Stimulated activated CD4-positive, alpha-beta T cell treated with anti-CD3 and anti-CD28 coated beads, TNF-alpha, amount 100 ng/mL, for 4 hours (primary cell): Measurements from ENCODE around the gene MAOA.

Experiments
- DNase-seq, 3 experiments: peaks; one replicate each; pipeline ENCODE4 v3.0.0-alpha.2; 2020; ENCODE audit warnings: low read depth in 3 of 3

MAOA gene

DNA sequence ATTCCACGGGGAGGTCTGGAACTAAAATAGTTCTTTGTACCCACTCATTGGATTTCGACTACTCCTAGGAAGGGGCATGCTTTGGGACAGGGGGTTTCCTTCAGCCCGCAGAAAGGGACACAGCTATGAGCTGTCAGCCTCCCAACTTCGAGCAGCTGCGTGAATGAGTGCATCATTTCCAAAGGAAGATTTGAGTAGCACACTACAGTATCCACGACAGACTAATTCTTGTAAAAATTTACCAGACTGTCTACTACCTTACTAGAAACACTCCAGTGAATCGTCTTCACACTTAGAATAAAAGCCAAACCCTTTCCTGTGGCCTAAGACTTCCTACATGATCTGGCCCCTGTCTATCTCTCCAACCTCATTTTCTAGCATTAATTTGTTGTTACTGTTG lies 101.9 kb downstream of the MAOA start:
- DNase-seq = no peak

DNA sequence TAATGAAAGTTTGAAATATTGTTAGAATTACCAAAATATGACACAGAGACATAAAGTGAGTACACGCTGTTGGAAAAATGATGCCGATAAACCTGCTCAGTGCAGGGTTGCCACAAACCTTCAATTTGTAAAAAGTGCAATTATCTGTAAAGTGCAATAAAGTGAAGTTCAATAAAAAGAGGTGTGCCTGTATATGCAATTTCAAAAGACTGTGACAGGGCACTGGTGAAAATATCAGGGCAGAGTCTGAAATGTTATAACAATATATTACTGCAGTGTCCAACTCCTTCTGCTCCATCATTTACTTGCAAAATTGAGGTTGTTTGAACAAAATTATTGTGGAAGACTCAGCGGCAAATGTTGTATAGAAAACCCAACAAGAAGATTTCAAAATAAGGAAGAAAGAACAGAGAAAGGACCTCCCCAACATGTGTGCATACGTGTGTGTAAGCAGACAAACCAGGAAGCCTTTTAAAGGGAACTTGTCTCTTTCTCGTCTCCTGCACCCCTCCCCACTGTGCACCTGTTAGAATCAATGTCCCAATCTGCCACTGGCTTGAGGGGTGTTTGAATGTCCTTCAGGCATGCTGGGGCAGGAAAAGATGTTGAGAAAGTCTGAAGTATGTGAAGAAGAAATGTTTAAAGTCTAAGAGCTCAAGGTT lies 130.0 kb downstream of the MAOA start:
- no peak for DNase-seq
